NCI-H460 (cell line): ENCODE measurements around the gene RRAS. TPM values are rescaled to one million over a fixed set of nuclear protein-coding genes. Genes with fewer than 3 reads are reported as not detected.
A peak's percentile ranks its signal among the peaks of the same experiment; 100 is the strongest.

Source experiments
- DNase-seq: peaks from one replicate; pipeline ENCODE4 v3.0.0-alpha.2; 2016; ENCODE audit warnings: low read depth; ENCODE audit errors: extremely low read depth
- total RNA-seq: library from RNA; depleted of rRNA; stranded (reverse); fragments of >200 nt; shearing (Covaris generic); gene quantifications from 2 replicates; pipeline ENCODE4 v1.2.3, GENCODE V29; 2014

Gene RRAS
- total RNA-seq, 1 experiment from 2014 or later = 17.2 TPM

- DNase-seq = no peak
These were observed 42.3 kb downstream of the RRAS start for GRCh38 chr19:49597703-49597974.

DNA sequence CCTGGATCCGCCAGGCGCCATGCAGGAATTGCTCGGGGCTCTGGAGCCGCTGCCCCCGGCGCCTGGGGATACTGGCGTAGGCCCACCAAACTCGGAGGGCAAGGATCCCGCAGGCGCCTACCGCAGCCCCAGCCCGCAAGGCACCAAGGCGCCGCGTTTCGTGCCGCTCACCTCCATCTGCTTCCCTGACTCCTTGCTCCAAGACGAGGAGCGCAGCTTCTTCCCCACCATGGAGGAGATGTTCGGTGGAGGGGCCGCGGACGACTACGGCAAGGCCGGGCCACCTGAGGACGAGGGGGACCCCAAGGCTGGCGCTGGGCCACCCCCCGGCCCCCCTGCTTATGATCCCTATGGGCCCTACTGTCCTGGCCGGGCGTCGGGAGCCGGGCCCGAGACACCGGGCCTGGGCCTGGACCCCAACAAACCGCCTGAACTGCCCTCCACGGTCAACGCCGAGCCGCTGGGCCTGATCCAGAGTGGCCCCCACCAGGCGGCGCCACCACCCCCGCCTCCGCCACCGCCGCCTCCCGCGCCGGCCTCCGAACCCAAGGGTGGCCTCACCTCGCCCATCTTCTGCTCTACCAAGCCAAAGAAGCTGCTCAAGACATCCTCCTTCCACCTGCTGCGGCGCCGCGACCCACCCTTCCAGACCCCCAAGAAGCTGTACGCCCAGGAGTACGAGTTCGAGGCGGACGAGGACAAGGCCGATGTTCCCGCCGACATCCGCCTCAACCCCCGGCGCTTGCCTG, 42.8 kb downstream of the RRAS start:
- no peak for DNase-seq

DNA sequence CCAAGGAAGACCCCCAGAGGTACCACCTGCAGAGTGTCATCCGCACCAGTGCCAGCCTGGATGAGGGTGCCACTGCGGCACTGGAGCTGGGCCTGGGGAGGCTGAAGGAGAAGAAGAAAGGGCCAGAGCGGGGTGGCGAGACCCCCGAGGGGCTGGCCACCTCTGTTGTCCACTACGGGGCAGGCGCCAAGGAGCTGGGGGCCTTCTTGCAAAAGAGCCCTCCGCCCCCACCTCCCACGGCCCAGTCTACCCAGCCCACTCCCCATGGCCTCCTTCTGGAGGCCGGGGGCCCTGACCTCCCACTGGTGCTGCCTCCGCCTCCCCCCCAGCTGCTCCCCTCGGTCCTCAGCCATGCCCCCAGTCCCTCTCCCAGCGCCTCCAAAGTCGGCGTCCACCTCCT, 43.5 kb downstream of the RRAS start:
- DNase-seq = no peak

- DNase-seq = no peak
These were observed 44.0 kb downstream of the RRAS start for GRCh38 chr19:49595819-49596404.

GRCh38 chr19:49594993-49595818, 44.7 kb downstream of the RRAS start:
- no peak for DNase-seq

DNA sequence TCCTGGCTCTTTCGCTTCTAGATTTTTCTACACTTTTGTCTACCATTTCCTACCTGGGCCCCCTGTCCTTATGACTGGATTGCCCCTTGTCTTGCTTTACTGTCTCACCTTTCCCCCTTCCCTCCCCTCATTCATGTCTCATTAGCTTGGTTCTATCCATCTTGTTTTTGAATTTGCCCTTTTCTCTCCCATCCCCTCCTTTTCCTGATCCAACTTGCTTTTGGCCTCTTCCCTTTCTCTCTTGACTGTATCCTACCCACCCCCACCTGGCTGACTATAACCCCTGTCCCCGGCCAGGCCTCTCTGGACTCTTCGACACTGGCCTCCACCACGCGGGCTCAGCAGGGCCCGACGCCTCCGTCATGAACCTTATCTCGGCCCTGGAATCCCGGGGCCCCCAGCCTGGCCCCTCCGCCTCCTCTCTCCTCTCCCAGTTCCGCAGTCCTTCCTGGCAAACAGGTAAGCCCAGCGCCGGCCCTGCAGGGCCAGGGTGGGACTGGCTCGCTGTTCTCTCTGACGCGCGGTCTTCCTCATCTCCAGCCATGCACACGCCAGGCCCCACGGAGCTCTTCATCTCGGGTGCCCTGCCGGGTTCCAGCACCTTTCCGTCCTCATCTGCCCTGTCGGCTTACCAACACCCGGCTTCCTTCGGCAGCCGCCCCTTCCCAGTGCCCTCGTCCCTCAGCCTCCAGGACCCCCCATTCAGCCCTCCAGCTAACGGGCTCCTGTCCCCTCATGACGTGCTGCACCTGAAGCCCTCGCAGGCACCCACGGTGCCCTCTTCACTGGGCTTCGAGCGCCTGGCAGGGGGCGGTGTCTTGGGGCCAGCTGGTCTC, 45.6 kb downstream of the RRAS start:
- DNase-seq = no peak

DNA sequence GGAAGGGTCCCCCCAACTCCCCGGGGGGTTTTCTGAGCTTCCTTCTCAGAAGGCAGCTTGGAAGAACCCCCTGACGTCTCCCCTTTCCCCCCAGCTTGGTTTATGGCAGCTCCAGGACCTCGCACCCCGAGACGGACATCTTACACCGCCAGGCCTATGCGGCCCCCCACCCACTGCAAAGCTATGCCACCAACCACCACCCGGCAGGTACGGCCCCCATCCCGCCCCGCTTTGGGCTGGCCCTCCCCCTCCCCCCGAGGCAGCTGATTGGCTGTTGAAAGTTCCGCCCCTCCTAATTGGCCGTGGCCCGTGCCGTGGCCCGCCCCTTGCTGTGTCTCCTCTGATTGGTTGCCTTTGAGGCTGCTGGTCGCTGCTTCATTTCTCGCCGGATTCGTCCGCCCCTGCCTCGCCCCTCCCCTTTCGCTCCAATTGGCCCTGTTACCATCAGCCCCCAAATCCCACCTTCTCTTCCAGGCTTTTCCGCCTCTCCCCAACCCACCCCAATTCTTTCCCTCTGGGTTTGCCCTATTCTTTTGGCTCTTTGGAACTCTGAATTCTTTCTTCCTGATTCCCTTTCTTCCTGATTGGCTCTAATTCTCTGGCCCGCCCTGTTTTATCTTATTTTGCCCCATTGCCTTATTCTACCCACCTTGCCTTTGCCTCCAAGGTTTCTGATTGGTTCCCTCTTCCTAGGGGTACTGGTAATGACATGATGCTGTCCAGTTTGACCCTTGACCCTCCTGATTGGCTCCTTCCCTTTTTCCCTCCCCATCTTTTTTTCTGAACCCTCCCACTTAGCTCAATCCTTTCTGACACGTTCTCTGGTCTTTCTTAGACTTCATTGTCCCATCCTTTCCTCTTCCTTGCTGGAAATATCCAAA, 46.5 kb downstream of the RRAS start:
- peak; percentile 85 for DNase-seq

DNA sequence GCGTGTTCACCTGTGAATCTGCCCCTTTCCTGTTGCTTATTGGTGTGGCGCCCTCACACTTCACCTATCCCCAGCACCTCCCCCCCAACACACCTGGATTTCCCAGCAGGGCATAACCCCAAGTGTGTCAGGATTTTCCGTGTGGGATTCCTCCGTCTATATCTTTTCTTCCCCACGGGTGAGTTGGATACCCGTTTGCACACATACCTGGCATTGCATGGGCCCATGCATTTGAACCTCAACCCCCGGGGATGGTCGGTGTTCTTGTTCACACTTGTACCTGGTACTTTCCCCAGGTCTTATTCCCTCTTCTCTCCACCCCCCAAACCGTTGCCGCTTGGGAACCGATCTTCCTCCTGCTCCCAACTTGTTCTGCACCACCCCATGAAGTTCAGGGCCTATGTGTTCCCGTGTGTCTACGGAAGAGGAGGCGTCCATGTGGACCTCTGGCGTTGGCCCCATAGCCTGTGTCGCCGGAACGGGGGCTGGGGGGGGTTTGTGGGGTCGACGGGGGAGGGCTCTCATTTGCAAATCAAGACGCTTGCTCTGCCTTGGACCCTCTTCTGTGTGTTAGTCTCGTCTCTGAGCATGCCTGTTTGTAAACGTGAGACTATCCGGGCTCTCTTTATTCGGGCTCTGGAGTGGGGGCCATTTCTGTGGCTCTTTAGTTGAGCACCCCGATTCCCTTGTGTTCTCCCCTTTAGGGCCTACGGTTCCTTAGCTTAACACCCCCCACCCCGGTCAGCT, 47.3 kb downstream of the RRAS start:
- no peak for DNase-seq

DNA sequence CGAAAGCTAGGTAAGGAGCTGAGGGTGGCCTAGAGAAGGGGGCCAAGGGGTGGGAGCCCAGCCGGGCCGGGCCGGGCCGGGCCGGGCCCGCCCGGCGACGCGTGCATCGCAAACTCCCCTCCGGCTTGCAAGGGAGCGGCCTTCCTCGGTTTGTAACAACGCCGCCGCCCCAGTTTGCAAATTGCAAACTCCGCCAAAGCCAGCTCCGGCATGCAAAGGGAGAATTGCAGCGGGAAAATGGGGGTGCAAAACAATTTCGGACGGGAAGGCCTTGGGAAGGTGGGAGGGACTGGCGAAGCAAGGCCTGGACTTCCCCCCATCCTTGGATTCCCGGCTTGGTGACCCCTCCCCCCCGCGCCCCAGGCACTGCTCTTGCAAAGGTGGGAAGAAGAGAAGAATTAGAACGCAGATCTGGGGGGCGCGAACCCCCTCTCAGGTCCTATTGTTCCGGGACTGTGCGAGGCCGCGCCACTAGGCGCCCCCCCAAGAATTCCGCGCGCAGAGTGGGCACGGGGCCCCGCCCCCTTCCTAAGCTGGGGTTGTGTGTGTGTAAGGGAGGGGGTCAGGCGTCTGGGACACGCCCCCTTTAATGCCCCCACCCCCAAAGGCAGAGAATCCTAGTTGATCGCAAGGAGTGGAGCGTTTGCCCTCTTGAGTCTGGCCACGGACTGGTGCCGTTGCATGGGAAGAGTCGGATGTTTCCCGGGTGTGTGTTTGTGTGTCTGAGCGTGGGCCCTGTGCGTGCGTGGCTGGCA, 48.0 kb downstream of the RRAS start:
- no peak for DNase-seq

DNA sequence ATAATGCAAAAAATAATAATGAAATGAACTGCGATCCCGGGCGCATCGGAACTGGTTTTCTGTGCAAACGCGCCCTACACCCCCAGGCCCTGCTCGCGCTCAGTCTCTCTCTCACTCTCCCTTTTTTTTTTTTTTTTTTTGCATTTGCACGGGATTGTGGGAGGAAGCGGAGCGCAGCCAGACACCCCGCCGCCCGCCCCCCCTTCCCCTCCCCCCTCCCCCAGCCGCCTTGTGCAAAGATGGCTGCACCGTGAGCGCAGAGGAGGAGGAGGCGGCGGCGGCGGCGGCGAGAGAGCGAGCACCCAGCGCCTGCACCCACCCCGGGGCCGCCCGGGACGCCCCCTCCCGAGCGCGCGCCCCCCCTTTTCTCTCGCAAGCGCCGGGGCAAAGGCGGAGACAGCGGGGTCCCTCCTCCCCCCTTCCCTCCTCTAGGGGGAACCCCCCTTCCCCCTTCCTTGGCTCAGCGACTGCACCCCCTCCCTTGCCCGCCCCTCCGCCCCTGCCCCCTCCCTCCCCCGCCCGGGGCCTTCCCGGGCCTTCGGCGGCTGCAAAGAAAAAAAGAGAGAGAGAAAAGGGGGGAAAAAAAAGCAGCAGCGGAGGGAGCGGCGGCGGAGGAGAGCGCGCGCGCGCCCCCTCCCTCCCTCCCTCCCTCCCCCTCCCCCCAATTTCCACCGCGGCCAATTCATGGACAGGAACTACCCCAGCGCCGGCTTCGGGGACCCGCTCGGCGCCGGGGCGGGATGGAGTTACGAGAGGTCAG, 48.8 kb downstream of the RRAS start, which contains the start of gene PRR12:
PRR12 (plus strand) TSS at position 212 of the 760 bp plus-strand sequence; CDS start at position 685, 473 bp downstream.
- DNase-seq = no peak

DNA sequence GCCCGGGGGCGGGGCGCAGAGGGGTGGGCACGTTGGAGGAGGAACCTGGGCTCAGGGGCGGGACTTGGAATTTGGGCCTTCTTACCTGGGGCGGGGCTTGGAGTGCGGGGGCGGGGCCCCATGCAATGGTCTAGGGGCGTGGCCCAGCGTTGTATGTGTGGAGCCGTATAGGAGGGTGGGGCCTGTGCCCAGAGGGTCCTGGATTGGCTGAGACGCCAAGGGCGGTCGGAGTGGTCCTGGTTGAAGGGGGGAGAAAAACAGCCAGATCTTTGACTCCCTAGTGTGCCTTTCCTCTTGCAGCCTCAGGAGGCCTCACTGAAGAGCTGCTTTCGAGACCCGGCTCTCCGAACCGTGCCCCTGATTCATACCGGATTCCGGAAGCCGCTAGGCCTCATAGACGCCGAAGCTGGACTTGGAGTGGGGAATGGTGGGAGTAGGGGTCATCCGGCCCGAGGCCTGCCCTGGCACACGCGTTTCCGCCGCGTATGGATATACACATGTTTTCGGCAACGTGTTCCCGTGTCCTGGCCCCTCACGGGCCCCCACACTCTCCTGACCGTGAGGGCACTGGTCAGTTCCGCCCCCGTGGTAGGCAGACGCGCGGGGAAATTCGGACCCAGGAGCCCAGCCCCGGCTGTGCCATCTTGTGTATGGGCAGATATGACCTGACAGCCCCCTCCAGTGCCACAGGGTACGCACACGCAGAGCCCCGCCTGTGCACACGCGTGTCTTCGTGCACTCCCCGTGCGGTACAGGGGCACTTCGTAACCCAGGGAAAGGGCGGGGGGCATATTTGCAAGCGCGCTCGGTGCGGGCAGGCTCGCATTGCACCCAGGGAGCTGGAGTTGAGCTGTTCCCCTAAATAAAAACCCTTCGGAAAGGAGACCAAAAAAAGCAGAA, 49.6 kb downstream of the RRAS start:
- DNase-seq = peak; percentile 90

DNA sequence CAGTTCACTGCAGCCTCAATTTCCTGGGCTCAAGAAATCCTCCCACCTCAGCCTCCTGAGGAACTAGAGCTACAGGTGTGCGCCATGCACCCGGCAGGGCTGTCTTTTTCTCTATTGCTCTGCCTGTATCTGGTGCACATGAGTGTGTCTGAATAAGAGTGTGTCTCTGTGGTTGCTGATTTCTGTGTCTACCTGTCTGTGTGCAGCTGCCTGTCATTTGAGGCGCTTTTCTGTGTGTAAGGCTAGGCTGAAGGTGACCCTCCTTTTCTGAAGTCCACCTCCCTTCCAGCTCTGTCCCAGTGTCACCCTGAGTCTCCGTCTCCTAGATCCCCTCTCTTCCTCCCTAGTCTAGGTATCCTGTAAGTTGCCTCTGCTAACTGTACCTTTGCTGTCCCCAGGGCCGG, 50.4 kb downstream of the RRAS start:
- no peak for DNase-seq

GRCh38 chr19:49588365-49589122, 51.4 kb downstream of the RRAS start:
- DNase-seq = no peak

- DNase-seq = no peak
These were observed 52.7 kb downstream of the RRAS start for GRCh38 chr19:49587227-49587626.
